Erythroblast (primary cell): ENCODE results near the gene HSPA14.

Source experiments
- GATA1 ChIP-seq: IDR thresholded peaks from 2 replicates; pipeline ENCODE4 v1.6.1; 2011; ENCODE audit warnings: low read depth, mild to moderate bottlenecking, control low read depth, low read length, moderate library complexity
- POLR2A ChIP-seq: IDR thresholded peaks from 2 replicates; pipeline ENCODE4 v1.6.1; 2011; ENCODE audit warnings: mild to moderate bottlenecking, low read length

DNA sequence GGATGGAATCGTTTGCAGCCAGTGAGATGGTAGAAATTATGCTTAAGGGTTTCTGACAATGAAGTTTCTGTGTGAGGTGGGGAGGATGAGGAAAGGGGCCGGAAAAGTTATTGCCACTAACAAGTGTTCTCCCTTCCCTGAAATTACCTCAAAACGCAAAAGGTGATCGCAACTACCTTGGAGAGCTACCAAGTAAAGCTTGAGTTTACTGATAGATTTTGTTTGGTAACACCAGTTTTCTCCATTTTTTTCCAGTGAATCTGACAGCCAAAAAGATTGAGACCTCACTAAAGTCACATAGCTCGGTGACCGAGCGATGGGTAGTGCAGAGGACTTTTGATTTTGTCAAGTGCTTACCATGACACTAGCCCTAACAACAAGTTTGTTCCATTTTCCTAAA is 42.1 kb downstream of the HSPA14 start:
- TF ChIP-seq POLR2A, result no peak
- no peak for TF ChIP-seq GATA1
